ENCODE results near the gene KRT86.
A peak's percentile ranks its signal among the peaks of the same experiment; 100 is the strongest.

The KRT86 gene

GRCh38 chr12:52274521-52275120 lies at the start of gene KRT86:
Gene KRT86, plus strand, starts transcription at chr12:52274645. Its CDS starts 27,272 bp downstream, at chr12:52301917.
- no peak for DNase-seq (ENCODE audit: low read depth)

GRCh38 chr12:52225752-52226151 lies 48.7 kb upstream of the KRT86 start:
- DNase-seq (ENCODE audit: low read depth), result no peak

- DNase-seq (ENCODE audit: low read depth), result no peak
These were observed 48.0 kb upstream of the KRT86 start for GRCh38 chr12:52226446-52226845.

GRCh38 chr12:52227606-52228166 lies 46.8 kb upstream of the KRT86 start:
- no peak for DNase-seq (ENCODE audit: low read depth)

GRCh38 chr12:52228366-52228765 lies 46.1 kb upstream of the KRT86 start:
- no peak for DNase-seq (ENCODE audit: low read depth)

GRCh38 chr12:52228931-52229330 lies 45.5 kb upstream of the KRT86 start:
- no peak for DNase-seq (ENCODE audit: low read depth)

- no peak for DNase-seq (ENCODE audit: low read depth)
These were observed 44.6 kb upstream of the KRT86 start for GRCh38 chr12:52229836-52230343.

- peak; percentile 65 for DNase-seq (ENCODE audit: low read depth)
These were observed 43.8 kb upstream of the KRT86 start for GRCh38 chr12:52230364-52231281.

- DNase-seq (ENCODE audit: low read depth), result no peak
These were observed 42.9 kb upstream of the KRT86 start for GRCh38 chr12:52231305-52232202.

- no peak for DNase-seq (ENCODE audit: low read depth)
These were observed 42.2 kb upstream of the KRT86 start for GRCh38 chr12:52232203-52232673.

GRCh38 chr12:52232674-52233461 lies 41.6 kb upstream of the KRT86 start, which contains the start of gene KRT7:
Gene KRT7, plus strand, starts transcription at chr12:52233243. Its CDS starts 54 bp downstream, at chr12:52233297.
- no peak for DNase-seq (ENCODE audit: low read depth)

- DNase-seq (ENCODE audit: low read depth), result no peak
These were observed 40.8 kb upstream of the KRT86 start for GRCh38 chr12:52233462-52234207.

GRCh38 chr12:52234223-52234810 lies 40.1 kb upstream of the KRT86 start:
- no peak for DNase-seq (ENCODE audit: low read depth)

- no peak for DNase-seq (ENCODE audit: low read depth)
These were observed 39.3 kb upstream of the KRT86 start for GRCh38 chr12:52235001-52235764.

GRCh38 chr12:52235822-52236361 lies 38.6 kb upstream of the KRT86 start:
- DNase-seq (ENCODE audit: low read depth), result no peak

GRCh38 chr12:52236386-52237050 lies 37.9 kb upstream of the KRT86 start:
- no peak for DNase-seq (ENCODE audit: low read depth)

GRCh38 chr12:52238207-52238840 lies 36.1 kb upstream of the KRT86 start:
- DNase-seq (ENCODE audit: low read depth), result no peak

All from GM04503 (cell line).